BLaER1 treated with 17β-estradiol and CSF1 and Interleukin-3, amounts not matched to agents 10 nM and 100 nM (cell line): ENCODE measurements around the gene TDRD7.
A peak's percentile ranks its signal among the peaks of the same experiment; 100 is the strongest.

Experiments used
- H3K27ac ChIP-seq, 11 experiments: shearing (Covaris generic); formaldehyde crosslinking; 2 replicates each; pipeline ENCODE4 v1.8.1; 2022
- H3K27me3 ChIP-seq, 11 experiments: shearing (Covaris generic); formaldehyde crosslinking; 2 replicates each; pipeline ENCODE4 v1.8.1; 2022
- H3K36me3 ChIP-seq, 11 experiments: shearing (Covaris generic); formaldehyde crosslinking; 2 replicates each; pipeline ENCODE4 v1.8.1; 2022
- H3K4me1 ChIP-seq, 10 experiments: shearing (Covaris generic); formaldehyde crosslinking; 2 replicates each; pipeline ENCODE4 v1.8.1; 2022
- H3K4me2 ChIP-seq, 11 experiments: shearing (Covaris generic); formaldehyde crosslinking; 2 replicates each; pipeline ENCODE4 v1.8.1; 2022
- H3K4me3 ChIP-seq, 10 experiments: shearing (Covaris generic); formaldehyde crosslinking; 2 replicates each; pipeline ENCODE4 v1.8.1; 2022
- H3K9ac ChIP-seq, 11 experiments: shearing (Covaris generic); formaldehyde crosslinking; 2 replicates each; pipeline ENCODE4 v1.8.1; 2022
- H3K9me3 ChIP-seq, 11 experiments: shearing (Covaris generic); formaldehyde crosslinking; replicated peaks in 1 of 11; 2 replicates each; pipeline ENCODE4 v1.8.1; 2022
- H4K20me1 ChIP-seq, 11 experiments: shearing (Covaris generic); formaldehyde crosslinking; 2 replicates each; pipeline ENCODE4 v1.8.1; 2022
- Cebpa-rat ChIP-seq, 11 experiments: shearing (Covaris generic); IDR thresholded peaks; 2 replicates each; pipeline ENCODE4 v1.8.1; 2022

Gene TDRD7

GRCh38 chr9:97367729-97368128, 44.2 kb upstream of the TDRD7 start:
- Histone ChIP-seq H3K4me2 (peak overlapping the region in 5 of 11 experiments; percentile 62 to 89 (median 69); a peak in 10 of 22 replicates), H3K9me3 (peaks cover 20 to 33% (median 27%) of the 10 kb centered on the region in 11 experiments), H3K4me3 (no peak overlapping the region; a peak in 1 of 20 replicates), H3K27ac (peak overlapping the region in 3 of 11 experiments; percentile 2 to 56 (median 33); a peak in 3 of 22 replicates), H4K20me1 (no peaks in the 10 kb centered on the region), H3K27me3 (no peaks in the 10 kb centered on the region), H3K4me1 (peaks cover 0 to 48% (median 24%) of the 10 kb centered on the region in 10 experiments; a peak in 14 of 20 replicates), H3K36me3 (no peaks in the 10 kb centered on the region), H3K9ac (0 out of 22 replicates have a peak overlapping the region, but pooled peaks of 1 of the 11 experiments have one; percentile 20)
- no peak for TF ChIP-seq Cebpa-rat (IDR thresholded peaks at IDR 0.05)

- Histone ChIP-seq H3K4me3 (no peak overlapping the region), H3K9me3 (peaks cover 20 to 33% (median 27%) of the 10 kb centered on the region in 11 experiments), H3K27ac (no peak overlapping the region), H3K36me3 (no peaks in the 10 kb centered on the region), H4K20me1 (no peaks in the 10 kb centered on the region), H3K27me3 (no peaks in the 10 kb centered on the region), H3K9ac (no peak overlapping the region), H3K4me1 (peaks cover 0 to 35% (median 22%) of the 10 kb centered on the region in 10 experiments; a peak in 13 of 20 replicates), H3K4me2 (no peak overlapping the region)
- TF ChIP-seq Cebpa-rat (IDR thresholded peaks at IDR 0.05), result no peak
Measured at GRCh38 chr9:97368964-97369363, 42.9 kb upstream of the TDRD7 start.

- Histone ChIP-seq H4K20me1 (no peaks in the 10 kb centered on the region), H3K9ac (no peak overlapping the region), H3K4me2 (no peak overlapping the region), H3K9me3 (peaks cover 20 to 28% (median 27%) of the 10 kb centered on the region in 11 experiments), H3K4me3 (no peak overlapping the region), H3K27me3 (no peaks in the 10 kb centered on the region), H3K27ac (no peak overlapping the region), H3K4me1 (peaks cover 0 to 9% (median 1%) of the 10 kb centered on the region in 10 experiments; a peak in 10 of 20 replicates), H3K36me3 (no peaks in the 10 kb centered on the region)
- TF ChIP-seq Cebpa-rat (IDR thresholded peaks at IDR 0.05), result no peak
Measured at GRCh38 chr9:97372580-97372979, 39.3 kb upstream of the TDRD7 start.

DNA sequence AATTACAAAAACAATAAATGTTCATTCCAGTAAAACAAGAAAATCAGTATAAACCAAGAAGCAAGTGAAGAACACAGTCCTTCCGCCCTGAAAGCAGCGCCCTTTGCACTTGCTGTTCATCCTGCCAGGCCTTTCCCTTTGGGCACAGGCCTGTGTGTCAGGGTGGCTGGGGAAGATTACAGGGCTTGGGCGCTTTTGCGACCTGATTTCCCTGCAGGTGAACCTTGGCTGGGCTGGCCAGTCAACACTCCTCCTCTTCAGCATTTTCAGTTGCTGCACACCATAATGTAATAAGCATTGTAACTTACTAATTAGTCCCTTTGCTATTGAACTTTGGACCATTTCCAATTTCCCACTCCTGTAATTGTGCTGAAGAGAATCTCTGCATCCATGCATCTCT, 38.6 kb upstream of the TDRD7 start:
- Histone ChIP-seq H3K36me3 (no peaks in the 10 kb centered on the region), H3K27ac (no peak overlapping the region), H3K9me3 (peaks cover 19 to 25% (median 24%) of the 10 kb centered on the region in 11 experiments), H3K4me3 (no peak overlapping the region), H3K27me3 (no peaks in the 10 kb centered on the region), H4K20me1 (no peaks in the 10 kb centered on the region), H3K4me1 (peaks cover 0 to 1% (median 0%) of the 10 kb centered on the region in 10 experiments; a peak in 2 of 20 replicates), H3K4me2 (no peak overlapping the region), H3K9ac (no peak overlapping the region)
- no peak for TF ChIP-seq Cebpa-rat (IDR thresholded peaks at IDR 0.05)

GRCh38 chr9:97374811-97375210, 37.1 kb upstream of the TDRD7 start:
- Histone ChIP-seq H3K4me2 (no peak overlapping the region), H3K36me3 (no peaks in the 10 kb centered on the region), H3K4me3 (no peak overlapping the region), H3K9me3 (peaks cover 4 to 10% (median 9%) of the 10 kb centered on the region in 11 experiments; a peak in 21 of 22 replicates), H4K20me1 (no peaks in the 10 kb centered on the region), H3K9ac (no peak overlapping the region), H3K27ac (no peak overlapping the region), H3K4me1 (no peaks in the 10 kb centered on the region), H3K27me3 (no peaks in the 10 kb centered on the region)
- TF ChIP-seq Cebpa-rat (IDR thresholded peaks at IDR 0.05), result no peak

DNA sequence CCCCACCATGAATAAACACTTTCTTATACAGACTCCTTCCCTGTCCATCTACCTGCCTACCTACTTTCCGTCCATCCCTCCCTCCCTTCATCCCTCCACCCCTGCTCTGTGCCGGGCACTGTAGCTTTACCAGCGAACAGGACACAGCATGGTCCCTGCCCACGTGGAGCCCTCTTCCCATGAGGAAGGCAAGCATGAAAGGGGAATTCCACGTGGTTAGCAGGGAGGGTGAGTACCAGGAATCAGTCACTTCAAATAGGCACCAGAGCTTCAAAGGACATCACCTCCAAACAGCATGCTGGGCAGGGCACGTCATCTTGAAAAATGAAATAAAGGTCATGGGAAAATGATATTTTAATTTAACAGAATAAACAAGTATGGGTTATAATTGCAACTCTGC, 35.0 kb upstream of the TDRD7 start:
- no peaks in the 10 kb centered on the region for H4K20me1 ChIP-seq
- H3K27me3 ChIP-seq, result no peaks in the 10 kb centered on the region
- no peak overlapping the region for H3K4me3 ChIP-seq
- H3K4me1 ChIP-seq, result no peaks in the 10 kb centered on the region
- no peak overlapping the region for H3K27ac ChIP-seq
- no peak overlapping the region for H3K9ac ChIP-seq
- H3K36me3 ChIP-seq, result no peaks in the 10 kb centered on the region
- no peaks in the 10 kb centered on the region for H3K9me3 ChIP-seq
- no peak overlapping the region for H3K4me2 ChIP-seq
- TF ChIP-seq Cebpa-rat (IDR thresholded peaks at IDR 0.05), result no peak

GRCh38 chr9:97382099-97382718, 29.7 kb upstream of the TDRD7 start:
- Histone ChIP-seq H3K4me1 (peaks cover 9 to 17% (median 14%) of the 10 kb centered on the region in 10 experiments; a peak in 19 of 20 replicates), H3K27me3 (no peaks in the 10 kb centered on the region), H3K36me3 (no peaks in the 10 kb centered on the region), H3K4me3 (no peak overlapping the region), H3K4me2 (no peak overlapping the region), H3K27ac (no peak overlapping the region), H3K9ac (no peak overlapping the region), H4K20me1 (no peaks in the 10 kb centered on the region; a peak in 1 of 22 replicates), H3K9me3 (no peaks in the 10 kb centered on the region)
- TF ChIP-seq Cebpa-rat (IDR thresholded peaks at IDR 0.05), result no peak

GRCh38 chr9:97384406-97385262, 27.3 kb upstream of the TDRD7 start:
- H3K4me3 ChIP-seq, result no peak overlapping the region
- peaks cover 12 to 37% (median 24%) of the 10 kb centered on the region in 10 experiments for H3K4me1 ChIP-seq
- H3K9ac ChIP-seq, result no peak overlapping the region
- no peaks in the 10 kb centered on the region for H3K27me3 ChIP-seq
- H3K4me2 ChIP-seq, result peak overlapping the region in 9 of 11 experiments; percentile 40 to 59 (median 52); a peak in 14 of 22 replicates
- H4K20me1 ChIP-seq, result peaks cover 0 to 4% (median 0%) of the 10 kb centered on the region in 11 experiments; a peak in 2 of 22 replicates
- TF ChIP-seq Cebpa-rat (IDR thresholded peaks at IDR 0.05), result no peak
- no peaks in the 10 kb centered on the region for H3K9me3 ChIP-seq
- no peak overlapping the region for H3K27ac ChIP-seq
- no peaks in the 10 kb centered on the region for H3K36me3 ChIP-seq

- H3K4me3 ChIP-seq, result no peak overlapping the region
- H4K20me1 ChIP-seq, result peaks cover 0 to 4% (median 0%) of the 10 kb centered on the region in 11 experiments; a peak in 2 of 22 replicates
- no peak for TF ChIP-seq Cebpa-rat (IDR thresholded peaks at IDR 0.05)
- H3K27ac ChIP-seq, result no peak overlapping the region
- H3K4me1 ChIP-seq, result peaks cover 12 to 38% (median 24%) of the 10 kb centered on the region in 10 experiments
- no peaks in the 10 kb centered on the region for H3K36me3 ChIP-seq
- H3K9me3 ChIP-seq, result no peaks in the 10 kb centered on the region
- H3K9ac ChIP-seq, result 0 out of 22 replicates have a peak overlapping the region, but pooled peaks of 1 of the 11 experiments have one; percentile 9
- peak overlapping the region; percentile 40 to 59 (median 51) for H3K4me2 ChIP-seq
- no peaks in the 10 kb centered on the region for H3K27me3 ChIP-seq
Measured at GRCh38 chr9:97385626-97386264, 26.2 kb upstream of the TDRD7 start.
